ENCODE measurements around the gene PRKCZ.

Gene PRKCZ

DNA sequence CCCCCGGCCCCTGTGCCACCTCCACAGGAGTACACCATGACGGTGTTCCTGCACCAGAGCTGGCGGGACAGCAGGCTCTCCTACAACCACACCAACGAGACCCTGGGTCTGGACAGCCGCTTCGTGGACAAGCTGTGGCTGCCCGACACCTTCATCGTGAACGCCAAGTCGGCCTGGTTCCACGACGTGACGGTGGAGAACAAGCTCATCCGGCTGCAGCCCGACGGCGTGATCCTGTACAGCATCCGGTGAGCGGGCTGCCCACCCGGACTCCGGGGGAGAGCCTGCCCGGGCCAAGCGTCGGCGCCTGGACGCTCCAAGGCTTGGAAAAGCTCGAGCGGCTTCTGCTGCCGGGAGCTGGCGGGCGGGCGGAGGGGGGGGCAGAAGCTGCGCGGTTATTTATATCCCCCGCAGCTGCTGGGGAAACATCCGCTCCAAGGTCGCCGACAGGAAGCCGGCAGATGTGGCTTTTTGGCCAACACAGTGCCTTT, 24.7 kb upstream of the PRKCZ start:
- DNase-seq, result no peak

DNA sequence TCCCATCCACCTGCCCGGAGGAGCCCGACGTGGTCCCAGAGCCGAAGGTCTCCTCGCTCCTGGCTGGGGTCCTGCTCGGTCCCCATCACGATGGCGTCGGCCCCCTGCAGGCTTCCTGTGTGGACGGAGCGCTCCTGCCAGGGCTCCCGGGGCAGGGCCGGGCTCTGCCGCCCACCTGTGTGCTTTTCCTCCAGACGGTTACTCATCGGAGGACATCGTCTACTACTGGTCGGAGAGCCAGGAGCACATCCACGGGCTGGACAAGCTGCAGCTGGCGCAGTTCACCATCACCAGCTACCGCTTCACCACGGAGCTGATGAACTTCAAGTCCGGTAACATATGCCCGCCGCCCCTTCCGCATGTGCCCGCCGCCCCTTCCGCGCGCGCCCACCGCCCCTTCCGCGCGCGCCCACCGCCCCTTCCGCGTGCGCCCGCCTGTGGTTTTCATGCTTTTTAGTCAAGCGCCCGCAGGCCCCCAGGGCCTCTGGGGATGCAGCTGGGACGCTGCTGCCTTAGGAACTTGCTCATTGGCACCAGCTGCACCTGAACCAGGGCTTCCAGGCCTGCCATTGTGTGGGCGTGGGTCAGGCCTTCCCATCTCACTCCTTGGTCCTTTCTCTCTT, 22.1 kb upstream of the PRKCZ start:
- no peak for DNase-seq

DNA sequence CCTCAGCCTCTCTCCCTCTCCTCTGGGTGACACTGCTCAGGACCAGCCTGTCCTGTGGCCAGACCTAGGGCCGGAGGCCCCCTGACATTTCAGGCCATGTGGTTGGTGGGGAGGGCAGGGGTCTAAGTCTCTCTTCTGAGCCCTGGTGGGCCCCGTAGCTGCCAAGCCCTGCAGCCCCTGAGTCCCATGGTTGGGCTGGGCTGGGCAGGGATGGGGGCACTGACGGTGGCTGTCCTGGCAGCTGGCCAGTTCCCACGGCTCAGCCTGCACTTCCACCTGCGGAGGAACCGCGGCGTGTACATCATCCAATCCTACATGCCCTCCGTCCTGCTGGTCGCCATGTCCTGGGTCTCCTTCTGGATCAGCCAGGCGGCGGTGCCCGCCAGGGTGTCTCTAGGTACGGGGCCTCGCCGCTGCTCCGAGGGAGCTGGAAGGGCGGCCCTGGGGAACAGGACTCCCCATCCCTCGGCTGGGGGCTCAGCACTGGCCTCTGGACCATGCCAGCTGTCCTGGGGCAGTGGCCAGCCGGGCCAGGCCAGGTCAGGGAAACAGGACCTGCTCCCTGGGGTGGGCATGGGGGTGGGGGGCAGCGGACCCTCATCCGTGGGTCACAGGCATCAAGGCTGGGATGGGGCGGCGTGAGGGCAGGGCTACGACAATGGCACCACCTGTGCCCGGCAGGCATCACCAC, 21.2 kb upstream of the PRKCZ start:
- no peak for DNase-seq

DNA sequence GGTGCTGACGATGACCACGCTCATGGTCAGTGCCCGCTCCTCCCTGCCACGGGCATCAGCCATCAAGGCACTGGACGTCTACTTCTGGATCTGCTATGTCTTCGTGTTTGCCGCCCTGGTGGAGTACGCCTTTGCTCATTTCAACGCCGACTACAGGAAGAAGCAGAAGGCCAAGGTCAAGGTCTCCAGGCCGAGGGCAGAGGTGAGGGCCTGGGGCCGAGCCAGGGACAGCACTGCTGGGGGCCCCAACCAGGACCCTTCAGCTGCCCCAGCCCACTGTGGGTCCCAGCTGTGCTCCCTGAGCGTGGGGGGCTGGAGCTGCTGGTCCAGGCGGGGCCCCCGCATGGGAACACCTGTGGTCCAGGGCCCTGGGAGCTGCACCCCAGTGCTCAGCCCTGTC, 20.6 kb upstream of the PRKCZ start:
- DNase-seq, result no peak

DNA sequence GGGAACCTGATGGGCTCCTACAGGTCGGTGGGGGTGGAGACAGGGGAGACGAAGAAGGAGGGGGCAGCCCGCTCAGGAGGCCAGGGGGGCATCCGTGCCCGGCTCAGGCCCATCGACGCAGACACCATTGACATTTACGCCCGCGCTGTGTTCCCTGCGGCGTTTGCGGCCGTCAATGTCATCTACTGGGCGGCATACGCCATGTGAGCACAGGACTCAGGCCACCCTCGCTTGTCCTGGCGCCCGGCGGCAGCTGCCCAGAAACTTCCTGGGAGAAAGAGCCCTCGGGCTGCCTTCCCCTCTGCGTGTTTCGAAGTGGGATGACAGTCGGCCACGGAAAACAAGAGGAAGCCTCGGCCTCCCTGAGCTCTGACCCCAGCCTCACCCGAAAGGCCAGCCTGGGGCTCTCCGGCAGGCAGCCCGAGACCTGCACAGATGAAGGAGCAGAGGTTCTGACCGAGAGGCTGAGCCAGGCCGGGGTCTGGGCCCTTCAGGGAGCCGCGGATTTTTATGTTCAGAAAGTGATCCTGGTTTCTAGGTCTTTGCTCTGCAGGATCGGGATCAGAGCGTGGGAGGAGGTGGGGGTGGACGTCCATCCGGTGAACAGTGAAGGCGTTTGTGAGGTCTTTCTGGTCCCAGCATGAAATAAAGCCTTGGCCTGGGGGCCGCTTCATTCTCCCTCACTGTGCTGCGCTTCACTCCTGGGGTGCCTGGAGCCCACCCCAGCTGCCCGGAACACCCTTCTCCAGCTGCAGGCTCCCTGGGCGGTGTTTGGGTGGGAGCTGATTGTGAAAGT, 19.9 kb upstream of the PRKCZ start:
- no peak for DNase-seq

DNA sequence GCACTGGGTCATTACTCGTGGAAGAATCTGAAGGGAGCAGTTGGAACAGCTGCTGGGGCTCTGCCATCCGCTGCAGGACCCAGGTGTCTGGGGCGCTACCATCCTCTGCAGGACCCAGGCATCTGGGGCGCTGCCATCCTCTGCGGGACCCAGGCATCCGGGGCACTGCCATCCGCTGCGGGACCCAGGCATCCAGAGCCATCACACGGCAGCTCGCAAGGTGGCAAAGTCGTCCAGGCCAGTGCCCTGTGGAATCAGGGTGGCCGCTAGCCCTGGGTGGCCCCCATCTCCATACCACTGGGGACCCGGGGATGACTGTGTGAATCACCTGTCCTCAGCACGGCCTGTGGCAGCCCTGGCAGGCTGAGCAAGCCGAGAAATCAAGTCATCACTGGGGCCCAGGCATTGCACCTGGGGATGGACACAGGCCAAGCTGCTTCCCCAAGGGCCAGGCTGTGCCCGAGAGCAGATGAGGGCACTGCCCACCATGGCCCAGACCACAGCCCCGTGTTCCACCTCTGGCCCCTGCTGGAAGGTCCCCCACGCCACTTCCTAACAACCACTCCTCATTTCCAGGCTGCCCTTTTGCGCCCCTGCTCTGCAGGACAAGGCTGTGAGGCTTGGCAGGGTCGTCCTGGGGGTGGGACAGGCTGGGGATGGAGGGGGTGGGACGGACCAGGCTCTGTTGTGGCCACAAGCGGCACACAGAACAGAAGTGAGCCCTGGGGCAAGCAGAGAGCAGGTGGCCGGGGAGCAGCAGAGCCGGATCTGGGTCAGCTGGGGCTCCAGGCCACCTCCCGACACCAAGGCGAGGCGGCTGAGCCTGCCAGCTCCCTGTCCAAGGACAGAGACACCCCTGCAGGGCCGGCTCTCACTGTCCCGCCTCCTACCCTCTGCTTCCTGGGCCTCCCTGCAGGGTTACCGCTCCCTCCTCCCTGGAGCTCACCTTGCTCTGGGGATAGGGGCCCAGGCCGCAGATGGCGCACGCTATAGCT, 18.4 kb upstream of the PRKCZ start:
- no peak for DNase-seq

DNA sequence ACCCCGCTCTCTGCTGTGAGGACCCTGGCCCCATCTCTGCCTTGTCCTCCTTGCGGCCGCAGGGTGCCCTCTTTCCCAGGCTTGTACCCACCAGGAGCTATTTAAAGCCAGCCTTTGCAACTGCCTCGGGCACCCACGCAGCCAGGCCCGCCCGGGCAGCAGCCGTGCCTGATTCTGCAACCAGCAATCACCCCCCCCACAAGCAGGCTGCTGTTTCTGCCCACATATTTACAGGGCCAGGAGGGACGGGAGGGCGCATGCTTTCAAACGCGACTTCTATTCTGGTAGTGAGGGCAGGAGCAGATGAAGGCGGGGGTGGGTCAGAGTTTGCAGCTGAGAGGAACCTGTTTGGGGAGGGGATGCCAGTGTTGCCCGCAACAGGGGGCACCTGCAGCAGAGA, 17.5 kb upstream of the PRKCZ start:
- no peak for DNase-seq

DNA sequence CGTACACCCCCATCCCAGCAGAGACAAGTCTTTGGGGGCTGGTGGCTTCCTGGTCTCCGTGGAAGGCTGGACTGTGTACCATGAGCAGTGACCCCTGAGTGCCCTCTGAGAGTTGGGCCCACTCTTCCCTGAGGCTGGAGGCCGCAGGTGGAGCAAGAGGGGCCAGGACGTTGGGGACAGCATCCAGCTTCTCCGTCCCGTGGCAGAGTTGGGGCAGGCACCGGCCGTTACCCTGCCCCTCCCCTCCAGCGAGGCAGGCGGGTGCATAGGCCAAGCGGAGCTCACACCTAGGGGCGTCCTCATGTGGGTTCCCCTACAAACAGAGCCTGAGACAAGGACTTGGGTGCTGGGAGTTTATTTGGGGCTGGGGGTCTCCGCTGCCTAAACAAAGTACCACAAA, 17.0 kb upstream of the PRKCZ start:
- DNase-seq, result no peak

DNA sequence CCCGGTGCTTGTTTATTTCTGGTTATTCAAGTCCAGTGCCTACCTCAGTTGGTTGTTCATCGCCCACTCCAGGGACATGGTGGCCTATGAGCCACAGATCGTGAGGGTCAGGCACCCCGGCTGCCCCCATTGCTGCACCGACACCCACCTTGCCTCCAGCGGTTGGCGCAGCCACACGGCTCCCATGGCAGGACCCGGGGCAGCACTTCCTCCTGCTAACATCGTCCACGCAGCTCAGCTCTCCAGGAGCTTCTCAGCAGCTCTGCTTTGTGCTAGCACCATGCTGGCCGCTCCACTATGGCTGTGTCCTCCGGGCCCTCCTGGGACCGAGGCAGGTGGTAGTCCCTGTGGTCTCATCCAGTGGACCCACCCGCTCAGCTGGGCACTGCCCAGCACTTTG, 13.9 kb upstream of the PRKCZ start:
- DNase-seq, result no peak

DNA sequence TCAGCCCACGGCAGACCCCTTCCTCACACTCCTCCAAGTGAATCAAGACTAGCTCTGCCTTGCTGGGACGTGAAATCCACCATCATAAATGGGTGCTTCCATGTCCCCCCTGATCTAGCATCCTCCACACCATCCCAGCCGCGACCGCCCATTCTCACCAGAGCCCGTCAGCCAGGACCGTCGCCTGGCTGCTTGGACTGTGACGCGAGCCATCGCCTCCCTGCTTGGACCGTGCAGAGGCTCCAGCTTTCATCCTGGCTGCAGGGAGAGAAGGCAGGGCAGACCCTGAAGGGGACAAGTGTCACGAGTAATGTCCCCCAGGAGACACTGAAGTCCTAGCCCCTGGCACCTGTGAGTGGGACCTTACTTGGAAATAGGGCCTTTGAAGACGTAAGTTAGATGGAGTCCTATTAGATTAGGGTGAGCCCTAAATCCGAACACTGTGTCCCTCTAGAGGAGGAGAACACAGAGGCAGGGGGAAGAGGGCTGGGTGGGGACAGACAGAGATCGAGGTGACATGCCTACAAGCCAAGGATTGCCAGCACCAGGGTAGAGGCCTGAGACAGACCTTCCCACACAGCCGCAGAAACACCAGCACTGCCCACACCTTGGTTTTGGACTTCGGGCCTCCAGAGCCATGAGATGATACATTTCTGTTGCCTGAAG, 12.8 kb upstream of the PRKCZ start:
- no peak for DNase-seq

DNA sequence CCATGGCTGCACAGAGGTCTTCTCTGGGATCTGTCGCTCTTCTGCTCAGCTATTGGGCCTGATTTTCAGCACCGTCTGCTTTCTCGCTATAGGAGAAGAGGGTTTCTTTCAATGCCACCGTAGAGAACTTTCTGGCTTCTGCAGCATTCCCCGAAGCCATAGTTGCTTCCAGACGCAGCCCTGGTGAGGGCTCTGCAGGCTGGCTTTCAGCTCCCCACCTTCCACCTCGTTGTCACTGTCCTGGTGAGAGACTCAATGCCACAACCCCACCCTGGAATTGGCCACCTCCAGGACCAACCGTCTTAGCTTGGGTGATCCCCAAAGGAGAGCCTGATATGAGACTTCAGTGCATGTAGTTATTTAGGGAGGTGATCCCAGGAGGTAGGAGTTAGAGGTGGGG, 12.0 kb upstream of the PRKCZ start:
- DNase-seq, result no peak

DNA sequence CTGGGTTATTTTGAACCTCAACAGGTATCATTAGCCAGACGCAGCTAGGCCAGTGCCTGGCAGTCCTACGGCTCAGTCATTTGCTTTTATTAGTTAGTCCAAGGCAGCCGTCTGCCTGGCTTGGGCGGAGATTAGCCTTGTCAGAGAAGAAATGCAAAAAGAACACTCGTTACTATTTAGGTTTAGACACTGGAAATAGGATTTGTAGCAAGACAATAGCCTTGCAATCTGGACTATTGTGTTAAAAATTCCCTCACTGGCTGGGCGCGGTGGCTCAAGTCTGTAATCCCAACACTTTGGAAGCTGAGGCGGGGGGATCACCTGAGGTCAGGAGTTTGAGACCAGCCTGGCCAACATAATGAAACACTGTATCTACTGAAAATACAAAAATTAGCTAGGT, 11.0 kb upstream of the PRKCZ start:
- DNase-seq, result no peak

DNA sequence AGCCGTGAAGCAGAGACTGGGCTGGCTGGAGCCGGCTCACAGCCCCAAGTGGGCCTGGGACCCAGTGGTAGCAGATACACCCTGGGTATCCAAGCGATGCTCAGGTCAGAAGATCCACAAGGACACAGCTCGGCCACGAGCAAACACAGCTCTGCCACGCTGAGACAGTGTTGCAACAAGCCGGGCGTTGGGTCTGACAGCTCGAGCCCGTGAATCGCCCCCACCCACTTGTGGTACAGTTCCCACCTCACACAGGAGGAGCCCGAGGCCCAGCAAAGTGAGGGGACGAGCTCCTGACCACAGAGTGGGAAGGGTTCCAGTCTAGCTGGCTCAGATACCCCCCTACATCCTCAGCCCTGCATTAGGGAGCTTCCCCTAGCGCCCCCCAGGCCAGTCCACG, 8.9 kb upstream of the PRKCZ start:
- no peak for DNase-seq

DNA sequence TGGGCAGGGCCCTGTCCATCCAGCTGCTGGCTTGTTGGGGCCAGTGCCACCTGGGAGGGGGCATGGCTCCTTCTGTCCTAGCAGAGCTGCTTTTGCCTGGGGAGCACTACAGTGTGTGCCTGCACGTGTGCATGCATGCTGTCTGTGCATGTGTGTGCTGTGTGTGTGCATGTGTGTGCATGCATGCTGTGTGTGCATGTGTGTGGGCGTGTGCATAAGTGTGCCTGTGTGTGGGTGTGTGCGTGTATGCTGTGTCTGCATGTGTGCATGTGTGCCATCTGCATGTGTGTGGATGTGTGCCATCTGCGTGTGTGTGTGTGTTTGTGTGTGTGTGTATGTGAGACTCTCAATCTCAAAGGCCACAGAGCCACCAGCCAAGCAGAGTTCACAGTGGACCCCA, 8.3 kb upstream of the PRKCZ start:
- DNase-seq, result no peak

DNA sequence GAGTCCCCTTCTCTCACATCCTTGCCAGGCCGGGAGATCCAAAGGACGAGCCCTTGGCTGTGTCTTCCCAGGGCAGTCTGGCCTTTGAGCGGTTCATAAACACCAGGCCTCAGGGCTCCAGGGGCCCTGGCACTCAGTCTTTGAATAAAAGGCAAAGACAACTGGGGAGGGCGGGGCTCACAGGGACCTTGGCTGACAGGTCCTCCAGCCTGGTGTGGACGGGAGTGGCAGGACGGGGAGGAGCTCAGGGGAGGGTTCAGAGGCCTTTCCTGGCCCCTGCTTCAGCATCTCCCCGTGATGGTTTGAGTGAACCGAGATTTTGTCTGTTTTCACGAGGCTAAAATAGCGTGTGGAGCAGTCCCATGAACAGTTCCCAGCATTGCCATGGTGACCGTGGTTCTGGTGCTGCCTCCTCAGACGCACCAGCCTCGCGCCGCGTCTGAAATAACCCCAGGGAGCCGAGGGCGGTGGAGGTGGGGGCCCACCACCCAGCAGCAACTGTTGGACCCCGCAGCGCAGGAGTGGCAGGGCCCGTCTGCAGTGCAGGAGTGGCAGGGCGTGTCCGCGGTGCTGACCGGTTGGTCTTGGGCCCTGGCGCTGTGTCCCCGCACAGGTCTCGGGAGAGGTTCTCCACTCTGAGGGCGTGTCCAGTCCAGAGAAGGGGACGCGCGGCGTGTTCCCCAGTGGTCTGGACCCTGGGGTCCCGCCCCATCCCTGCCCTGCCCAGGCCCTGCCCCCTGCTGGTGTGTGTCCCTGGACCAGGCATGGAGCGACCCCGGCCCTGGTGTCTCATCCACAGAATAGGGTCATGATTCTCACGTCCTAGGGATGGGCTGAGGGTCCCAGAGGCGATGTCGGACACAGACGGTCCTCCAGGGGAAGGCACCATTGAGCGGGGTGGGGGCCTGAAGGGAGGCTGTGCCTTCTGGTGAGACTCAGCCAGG, 7.1 kb upstream of the PRKCZ start:
- no peak for DNase-seq

DNA sequence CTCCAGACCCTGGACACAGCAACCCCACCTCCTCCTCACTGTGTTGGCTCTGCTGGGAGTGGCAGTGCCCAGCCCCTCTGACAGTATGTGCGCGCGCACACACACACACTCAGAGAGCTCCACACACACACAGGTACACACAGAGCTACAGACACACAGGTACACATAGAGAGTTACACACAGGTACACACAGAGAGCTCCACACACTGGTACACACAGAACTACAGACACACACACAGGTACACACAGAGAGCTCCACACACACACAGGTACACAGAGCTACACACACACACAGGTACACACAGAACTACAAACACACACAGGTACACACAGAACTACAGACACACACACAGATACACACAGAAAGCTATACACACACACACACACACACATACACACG, 6.3 kb upstream of the PRKCZ start:
- DNase-seq, result no peak

DNA sequence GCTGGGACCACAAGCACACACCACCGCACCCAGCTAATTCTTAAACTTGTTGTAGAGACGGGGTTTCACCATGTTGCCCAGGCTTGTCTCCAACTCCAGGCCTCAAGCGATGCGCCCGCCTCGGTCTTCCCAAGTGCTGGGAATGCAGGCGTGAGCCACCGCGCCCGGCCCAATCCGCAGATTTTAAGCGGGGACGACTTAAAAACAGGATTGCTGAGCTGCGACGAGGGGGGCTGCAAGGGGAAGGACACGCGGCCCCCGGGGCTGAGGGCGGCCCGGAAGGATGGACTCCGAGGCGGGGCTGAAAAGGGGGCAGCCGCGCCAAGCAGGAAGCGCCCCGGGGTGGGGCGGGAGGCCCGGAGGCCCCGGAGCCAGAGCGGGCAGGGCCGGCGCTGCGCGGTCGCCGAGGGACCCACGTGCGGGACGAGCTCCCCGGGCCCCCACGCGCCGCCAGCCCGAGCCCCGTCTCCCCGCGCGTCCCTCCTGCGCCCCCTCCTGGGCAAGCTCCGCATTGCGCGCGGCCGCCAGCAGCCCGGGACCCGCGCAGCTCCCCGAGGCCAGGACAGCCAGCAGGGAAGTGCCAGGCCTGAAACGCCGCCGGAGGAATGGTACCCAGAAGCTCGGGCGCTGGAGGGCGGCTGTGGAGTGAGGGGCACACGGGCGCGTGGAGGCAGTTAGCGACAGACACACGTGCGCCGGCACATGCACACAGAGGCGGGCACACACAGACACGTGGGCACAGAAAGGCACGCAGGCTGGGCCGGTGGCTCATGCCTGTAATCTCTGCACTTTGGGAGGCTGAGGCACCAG, 5.5 kb upstream of the PRKCZ start:
- peak; percentile 89 for DNase-seq

DNA sequence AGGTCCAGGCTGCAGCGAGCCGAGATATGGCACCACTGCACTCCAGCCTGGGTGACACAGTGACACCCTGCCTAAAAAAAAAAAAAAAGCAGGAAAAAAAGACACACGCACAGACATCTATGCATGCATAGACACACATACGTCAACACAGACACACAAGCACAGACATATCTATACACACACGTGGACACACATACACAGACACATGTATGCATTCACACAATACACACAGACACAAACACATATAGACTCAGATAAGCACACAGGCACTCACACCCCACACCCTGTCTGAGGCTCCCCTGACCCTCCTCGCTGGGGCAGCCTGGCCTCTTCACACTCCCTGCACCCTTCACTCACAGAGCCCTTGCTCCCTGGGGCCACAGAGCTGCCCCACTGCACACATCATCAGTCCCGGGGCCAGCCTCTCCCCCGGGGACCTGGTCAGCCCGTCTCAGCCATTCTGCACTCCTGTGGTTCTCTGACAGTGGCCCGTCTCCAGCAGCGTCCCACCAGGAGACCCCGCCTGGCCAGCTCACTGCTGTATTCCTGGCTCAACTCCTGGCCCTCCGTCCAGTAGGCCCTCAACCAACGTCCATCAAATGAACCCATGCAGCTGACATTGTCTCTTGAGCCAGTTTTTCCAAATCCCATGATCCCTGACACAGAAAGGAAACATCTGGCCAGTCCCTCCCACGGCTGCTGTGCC, 4.6 kb upstream of the PRKCZ start:
- DNase-seq, result no peak

DNA sequence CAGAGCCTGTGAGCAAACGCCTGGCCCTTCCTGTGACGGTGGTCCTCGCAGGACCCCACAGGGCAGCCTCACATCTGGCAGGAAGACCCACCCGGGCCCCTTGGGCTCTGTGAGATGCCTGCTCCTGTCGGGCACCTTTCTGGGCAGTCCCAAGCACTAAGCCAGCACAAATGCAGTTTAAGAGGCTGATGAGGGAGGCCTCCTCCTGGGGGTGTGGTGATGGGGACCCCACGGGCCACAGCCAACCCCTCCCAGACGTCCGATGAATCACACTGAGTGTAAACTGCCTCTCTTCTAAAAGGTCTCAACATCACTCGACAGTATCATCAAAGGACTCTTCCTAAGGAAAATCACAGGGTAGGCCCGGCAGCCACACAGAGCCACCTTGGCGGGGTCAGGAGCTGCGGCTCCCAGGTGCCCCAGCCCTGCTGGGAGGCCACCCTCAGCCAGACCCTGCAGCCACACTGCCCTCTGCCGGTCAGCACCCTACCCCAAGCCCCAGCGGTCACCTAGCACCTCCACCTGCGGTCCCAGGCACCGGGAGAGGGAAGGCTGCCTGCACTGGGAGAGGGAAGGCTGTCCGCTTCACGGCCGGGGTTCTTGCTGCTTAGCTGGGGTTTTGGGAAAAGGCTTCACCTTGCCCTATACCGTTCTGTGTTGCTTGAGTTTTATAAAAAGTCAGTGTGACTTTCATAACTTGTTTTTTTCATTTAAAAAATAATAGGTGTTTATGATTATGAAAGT, 3.9 kb upstream of the PRKCZ start:
- DNase-seq, result peak; percentile 49

All from activated T-cell treated with anti-CD3 and anti-CD28 coated beads, Interleukin-2, amount 50 U/mL, for 1 hour (primary cell).